ENCODE results near the gene ZC3H6.

The ZC3H6 gene

GRCh38 chr2:112293636-112294401, 18.4 kb downstream of the ZC3H6 start:
- Histone ChIP-seq H3K9ac (ENCODE audit: insufficient read length) (no peak overlapping the region), H3K27ac (no peak overlapping the region), H3K36me3 (ENCODE audit: insufficient read depth, low read length) (no peaks in the 10 kb centered on the region), H3K9me3 (ENCODE audit: low read depth, low read length) (no peaks in the 10 kb centered on the region), H3K4me3 (no peak overlapping the region)
- TF ChIP-seq EZH2 (IDR thresholded peaks at IDR 0.05) (no peak), POLR2AphosphoS5 (IDR thresholded peaks at IDR 0.05; ENCODE audit: borderline replicate concordance, low read depth, low read length) (no peak), FOXP2 (optimal IDR thresholded peaks at IDR 0.05; ENCODE audit: control extremely low read depth, extremely low read length, insufficient read depth) (no peak)
- DNase-seq (ENCODE audit: low read depth, low spot score), result no peak

- TF ChIP-seq FOXP2 (optimal IDR thresholded peaks at IDR 0.05; ENCODE audit: control extremely low read depth, extremely low read length, insufficient read depth) (no peak), EZH2 (IDR thresholded peaks at IDR 0.05) (no peak), POLR2AphosphoS5 (IDR thresholded peaks at IDR 0.05; ENCODE audit: borderline replicate concordance, low read depth, low read length) (no peak)
- peak overlapping the region; percentile 10 for H3K9ac ChIP-seq (ENCODE audit: insufficient read length)
- DNase-seq (ENCODE audit: low read depth, low spot score), result no peak
- H3K36me3 ChIP-seq (ENCODE audit: insufficient read depth, low read length), result no peaks in the 10 kb centered on the region
- no peak overlapping the region for H3K4me3 ChIP-seq
- H3K27ac ChIP-seq, result no peak overlapping the region
- no peaks in the 10 kb centered on the region for H3K9me3 ChIP-seq (ENCODE audit: low read depth, low read length)
These were observed 20.1 kb downstream of the ZC3H6 start for GRCh38 chr2:112295407-112296078.

- no peak overlapping the region for H3K4me3 ChIP-seq
- TF ChIP-seq EZH2 (IDR thresholded peaks at IDR 0.05) (no peak), POLR2AphosphoS5 (IDR thresholded peaks at IDR 0.05; ENCODE audit: borderline replicate concordance, low read depth, low read length) (no peak), FOXP2 (optimal IDR thresholded peaks at IDR 0.05; ENCODE audit: control extremely low read depth, extremely low read length, insufficient read depth) (no peak)
These were observed 21.0 kb downstream of the ZC3H6 start for GRCh38 chr2:112296407-112296806.

GRCh38 chr2:112301171-112301584, 25.8 kb downstream of the ZC3H6 start:
- no peak for DNase-seq (ENCODE audit: low read depth, low spot score)
- TF ChIP-seq FOXP2 (optimal IDR thresholded peaks at IDR 0.05; ENCODE audit: control extremely low read depth, extremely low read length, insufficient read depth), result no peak
- TF ChIP-seq EZH2 (IDR thresholded peaks at IDR 0.05), result no peak
- no peak for TF ChIP-seq POLR2AphosphoS5 (IDR thresholded peaks at IDR 0.05; ENCODE audit: borderline replicate concordance, low read depth, low read length)
- H3K4me3 ChIP-seq, result no peak overlapping the region
- no peaks in the 10 kb centered on the region for H3K9me3 ChIP-seq (ENCODE audit: low read depth, low read length)
- peaks cover 11% of the 10 kb centered on the region for H3K36me3 ChIP-seq (ENCODE audit: insufficient read depth, low read length)
- no peak overlapping the region for H3K27ac ChIP-seq
- H3K9ac ChIP-seq (ENCODE audit: insufficient read length), result no peak overlapping the region

More at GRCh38 chr2:112296407-112296806, 21.0 kb downstream of the ZC3H6 start:
- Histone ChIP-seq H3K9me3 (ENCODE audit: low read depth, low read length) (no peaks in the 10 kb centered on the region), H3K36me3 (ENCODE audit: insufficient read depth, low read length) (no peaks in the 10 kb centered on the region), H3K27ac (no peak overlapping the region), H3K9ac (ENCODE audit: insufficient read length) (no peak overlapping the region)
- no peak for DNase-seq (ENCODE audit: low read depth, low spot score)

- TF ChIP-seq FOXP2 (optimal IDR thresholded peaks at IDR 0.05; ENCODE audit: control extremely low read depth, extremely low read length, insufficient read depth) (no peak), EZH2 (IDR thresholded peaks at IDR 0.05) (no peak), POLR2AphosphoS5 (IDR thresholded peaks at IDR 0.05; ENCODE audit: borderline replicate concordance, low read depth, low read length) (no peak)
- no peaks in the 10 kb centered on the region for H3K9me3 ChIP-seq (ENCODE audit: low read depth, low read length)
These were observed 26.6 kb downstream of the ZC3H6 start for GRCh38 chr2:112301973-112302372.

DNA sequence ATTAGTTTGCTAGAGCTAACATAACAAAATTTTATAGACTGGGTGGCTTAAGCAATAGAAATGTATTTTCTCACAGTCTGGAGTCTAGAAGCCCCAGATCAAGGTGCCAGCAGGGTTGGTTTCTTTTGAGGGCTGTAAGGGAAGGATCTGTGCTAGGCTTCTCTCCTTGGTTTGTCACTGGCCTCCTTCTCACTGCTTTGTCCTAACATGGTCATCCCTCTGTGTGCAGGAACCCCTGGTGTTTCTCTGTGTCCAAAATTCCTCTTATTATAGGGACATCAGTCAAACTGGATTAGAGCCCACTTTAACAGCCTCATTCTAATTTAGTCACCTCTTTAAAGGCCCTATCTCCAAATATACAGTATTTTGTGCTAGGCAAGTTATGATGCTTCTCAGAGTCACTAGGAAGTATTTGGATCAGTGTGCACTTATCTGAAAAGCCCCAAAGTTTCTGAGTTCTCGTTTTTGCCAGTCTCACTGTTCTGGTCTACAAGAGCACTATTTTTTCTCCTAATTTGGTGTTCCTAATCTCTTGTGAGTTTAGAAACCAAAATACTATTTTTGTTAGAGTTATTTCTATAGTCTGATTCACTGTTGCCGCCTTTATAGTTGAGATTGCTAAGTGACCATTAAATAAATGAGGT, 29.0 kb downstream of the ZC3H6 start:
- Histone ChIP-seq H3K4me3 (no peak overlapping the region), H3K9me3 (ENCODE audit: low read depth, low read length) (no peaks in the 10 kb centered on the region), H3K9ac (ENCODE audit: insufficient read length) (no peak overlapping the region), H3K36me3 (ENCODE audit: insufficient read depth, low read length) (peaks cover 11% of the 10 kb centered on the region), H3K27ac (no peak overlapping the region)
- DNase-seq (ENCODE audit: low read depth, low spot score), result no peak
- TF ChIP-seq FOXP2 (optimal IDR thresholded peaks at IDR 0.05; ENCODE audit: control extremely low read depth, extremely low read length, insufficient read depth) (no peak), POLR2AphosphoS5 (IDR thresholded peaks at IDR 0.05; ENCODE audit: borderline replicate concordance, low read depth, low read length) (no peak), EZH2 (IDR thresholded peaks at IDR 0.05) (no peak)

More at GRCh38 chr2:112301973-112302372, 26.6 kb downstream of the ZC3H6 start:
- DNase-seq (ENCODE audit: low read depth, low spot score), result no peak
- Histone ChIP-seq H3K4me3 (no peak overlapping the region), H3K27ac (no peak overlapping the region), H3K36me3 (ENCODE audit: insufficient read depth, low read length) (peaks cover 11% of the 10 kb centered on the region), H3K9ac (ENCODE audit: insufficient read length) (no peak overlapping the region)

DNA sequence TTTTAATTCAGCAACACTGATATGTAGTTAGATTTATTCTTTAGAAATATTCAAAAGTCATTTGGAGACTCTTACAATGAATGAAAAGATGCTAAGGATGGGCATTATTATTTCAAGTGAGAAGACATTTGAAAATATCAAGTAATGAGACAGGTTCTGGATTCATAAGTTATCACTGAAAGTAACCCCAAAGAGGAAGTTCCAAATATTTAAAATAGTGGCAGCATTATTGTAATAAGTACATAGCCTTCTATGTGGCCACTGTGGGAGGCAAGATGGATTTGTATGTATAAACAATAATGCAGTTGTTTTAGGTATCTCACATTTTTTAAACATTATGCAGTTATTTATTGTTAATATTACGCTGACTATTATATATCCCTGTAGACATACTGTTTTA, 29.7 kb downstream of the ZC3H6 start:
- Histone ChIP-seq H3K4me3 (no peak overlapping the region), H3K36me3 (ENCODE audit: insufficient read depth, low read length) (peaks cover 16% of the 10 kb centered on the region), H3K9ac (ENCODE audit: insufficient read length) (no peak overlapping the region), H3K27ac (no peak overlapping the region), H3K9me3 (ENCODE audit: low read depth, low read length) (no peaks in the 10 kb centered on the region)
- TF ChIP-seq FOXP2 (optimal IDR thresholded peaks at IDR 0.05; ENCODE audit: control extremely low read depth, extremely low read length, insufficient read depth), result no peak
- no peak for TF ChIP-seq POLR2AphosphoS5 (IDR thresholded peaks at IDR 0.05; ENCODE audit: borderline replicate concordance, low read depth, low read length)
- no peak for TF ChIP-seq EZH2 (IDR thresholded peaks at IDR 0.05)
- DNase-seq (ENCODE audit: low read depth, low spot score), result no peak

GRCh38 chr2:112310906-112311305, 35.5 kb downstream of the ZC3H6 start:
- no peak overlapping the region for H3K9ac ChIP-seq (ENCODE audit: insufficient read length)
- no peaks in the 10 kb centered on the region for H3K9me3 ChIP-seq (ENCODE audit: low read depth, low read length)
- no peak overlapping the region for H3K27ac ChIP-seq
- TF ChIP-seq FOXP2 (optimal IDR thresholded peaks at IDR 0.05; ENCODE audit: control extremely low read depth, extremely low read length, insufficient read depth), result no peak
- no peak for TF ChIP-seq EZH2 (IDR thresholded peaks at IDR 0.05)
- no peak for TF ChIP-seq POLR2AphosphoS5 (IDR thresholded peaks at IDR 0.05; ENCODE audit: borderline replicate concordance, low read depth, low read length)
- no peak overlapping the region for H3K4me3 ChIP-seq
- no peak for DNase-seq (ENCODE audit: low read depth, low spot score)
- peaks cover 10% of the 10 kb centered on the region for H3K36me3 ChIP-seq (ENCODE audit: insufficient read depth, low read length)
